PC-3 (cell line): ENCODE data around the gene TAF1B.

ENCODE experiments used
- EZH2phosphoT487 ChIP-seq: fragments of 300-600 bp; sonication (generic); IDR thresholded peaks from 2 replicates; pipeline ENCODE4 v1.6.1; 2018; ENCODE audit warnings: mild to moderate bottlenecking, antibody characterized with exemption, low read length, borderline replicate concordance
- TF ChIP-seq, protein P1 (sequence below): fragments of 300-600 bp; sonication (generic); conservative IDR thresholded peaks from 2 replicates; pipeline ENCODE4 v1.5.1; 2017; ENCODE audit warnings: antibody characterized with exemption, low read depth, mild to moderate bottlenecking, low read length

DNA sequence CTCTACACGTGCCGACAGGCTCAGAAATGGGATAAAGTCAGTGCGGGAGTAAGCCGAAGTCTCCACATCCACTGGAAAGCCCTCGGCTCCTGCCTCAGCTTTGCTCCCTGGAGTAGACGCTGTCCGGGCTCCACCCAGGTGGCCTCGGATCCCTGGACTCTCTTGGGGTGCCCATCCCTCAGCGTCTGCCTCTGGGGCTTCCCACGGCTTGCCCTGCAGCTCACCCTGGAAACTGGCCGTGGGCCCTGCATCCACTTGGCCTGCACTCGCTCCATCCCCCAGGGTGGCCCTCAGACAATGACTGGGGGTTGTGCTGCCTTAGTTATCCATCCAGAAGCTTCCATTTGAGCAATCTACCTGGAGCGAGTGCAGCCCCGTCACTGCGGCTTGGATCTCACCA, 36.2 kb upstream of the TAF1B start:
- TF ChIP-seq, protein P1, sequence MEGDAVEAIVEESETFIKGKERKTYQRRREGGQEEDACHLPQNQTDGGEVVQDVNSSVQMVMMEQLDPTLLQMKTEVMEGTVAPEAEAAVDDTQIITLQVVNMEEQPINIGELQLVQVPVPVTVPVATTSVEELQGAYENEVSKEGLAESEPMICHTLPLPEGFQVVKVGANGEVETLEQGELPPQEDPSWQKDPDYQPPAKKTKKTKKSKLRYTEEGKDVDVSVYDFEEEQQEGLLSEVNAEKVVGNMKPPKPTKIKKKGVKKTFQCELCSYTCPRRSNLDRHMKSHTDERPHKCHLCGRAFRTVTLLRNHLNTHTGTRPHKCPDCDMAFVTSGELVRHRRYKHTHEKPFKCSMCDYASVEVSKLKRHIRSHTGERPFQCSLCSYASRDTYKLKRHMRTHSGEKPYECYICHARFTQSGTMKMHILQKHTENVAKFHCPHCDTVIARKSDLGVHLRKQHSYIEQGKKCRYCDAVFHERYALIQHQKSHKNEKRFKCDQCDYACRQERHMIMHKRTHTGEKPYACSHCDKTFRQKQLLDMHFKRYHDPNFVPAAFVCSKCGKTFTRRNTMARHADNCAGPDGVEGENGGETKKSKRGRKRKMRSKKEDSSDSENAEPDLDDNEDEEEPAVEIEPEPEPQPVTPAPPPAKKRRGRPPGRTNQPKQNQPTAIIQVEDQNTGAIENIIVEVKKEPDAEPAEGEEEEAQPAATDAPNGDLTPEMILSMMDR = no peak
- no peak for TF ChIP-seq EZH2phosphoT487
